ENCODE results near the gene ITSN1.

The ITSN1 gene

GRCh38 chr21:33834801-33835500 lies 192.7 kb downstream of the ITSN1 start:
- DNase-seq (ENCODE audit: low spot score), result no peak
- no peak for FAIRE-seq

DNA sequence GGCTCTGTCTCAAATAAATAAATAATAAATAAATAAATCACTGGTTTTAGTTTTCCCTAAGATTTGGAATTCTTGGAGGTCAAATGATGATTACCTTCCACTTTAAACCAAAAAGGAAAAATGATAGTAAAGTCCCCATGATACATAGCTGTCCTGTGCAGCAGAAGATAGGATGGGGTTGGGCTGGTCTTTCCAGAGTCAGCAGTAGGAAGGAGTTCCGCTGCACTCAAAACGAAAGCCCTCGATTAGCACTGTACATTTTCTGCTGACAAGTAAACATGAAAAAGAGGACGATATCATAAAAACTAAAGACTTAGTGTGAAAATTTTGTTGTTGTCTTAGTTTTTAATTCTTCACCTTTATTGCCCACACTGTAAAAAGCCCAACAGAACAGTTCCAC lies 193.6 kb downstream of the ITSN1 start:
- DNase-seq (ENCODE audit: low spot score) (no peak), FAIRE-seq (no peak)

GRCh38 chr21:33836408-33836807 lies 194.1 kb downstream of the ITSN1 start:
- FAIRE-seq (no peak), DNase-seq (ENCODE audit: low spot score) (no peak)

DNA sequence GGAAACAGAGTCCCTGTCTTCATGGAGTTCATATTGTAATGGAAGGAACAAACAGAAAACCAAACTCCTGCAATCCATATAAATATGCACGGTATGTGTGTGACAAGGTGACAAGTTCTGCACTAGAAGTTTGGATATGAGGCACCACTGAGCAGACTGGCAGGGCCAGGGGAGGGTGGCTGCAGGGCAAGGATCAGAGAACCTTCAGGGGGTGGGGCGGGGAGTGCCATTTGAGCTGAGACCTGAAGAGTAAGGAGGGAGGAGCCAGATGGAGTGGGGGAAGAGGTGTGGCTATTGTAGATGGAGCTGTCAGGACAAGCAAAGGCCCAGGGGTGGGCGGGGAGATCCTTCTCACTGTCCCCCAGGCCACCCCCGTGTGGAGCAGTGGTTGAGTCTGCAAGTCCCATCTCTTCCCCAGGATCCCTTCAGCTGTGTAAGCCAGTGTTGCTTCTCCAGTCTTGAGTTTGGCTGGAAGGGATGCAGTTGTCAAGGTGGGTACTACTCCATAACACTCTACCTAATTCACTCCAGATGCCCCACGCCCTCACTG lies 196.9 kb downstream of the ITSN1 start:
- no peak for FAIRE-seq
- DNase-seq (ENCODE audit: low spot score), result no peak

GRCh38 chr21:33839806-33840205 lies 197.5 kb downstream of the ITSN1 start:
- DNase-seq (ENCODE audit: low spot score) (no peak), FAIRE-seq (no peak)

DNA sequence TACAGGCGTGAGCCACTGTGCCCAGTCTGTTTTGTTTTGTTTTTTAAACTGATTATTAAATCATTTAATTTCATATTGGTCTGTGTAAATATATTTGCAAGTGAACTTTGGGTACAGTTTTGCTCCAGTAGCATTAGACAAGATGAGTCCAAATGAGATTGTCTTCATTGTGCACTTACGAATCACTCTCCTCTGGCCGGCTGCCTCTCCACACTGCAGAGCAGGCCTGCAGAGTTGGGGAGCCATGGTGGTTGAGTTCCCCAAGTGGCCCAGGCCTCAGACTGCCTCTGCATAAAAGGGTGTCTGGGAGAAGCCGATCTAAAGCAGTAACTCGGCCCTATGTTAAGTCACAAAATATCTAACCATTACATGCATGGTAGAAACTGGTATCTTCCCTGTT lies 198.5 kb downstream of the ITSN1 start:
- FAIRE-seq (no peak), DNase-seq (ENCODE audit: low spot score) (no peak)

DNA sequence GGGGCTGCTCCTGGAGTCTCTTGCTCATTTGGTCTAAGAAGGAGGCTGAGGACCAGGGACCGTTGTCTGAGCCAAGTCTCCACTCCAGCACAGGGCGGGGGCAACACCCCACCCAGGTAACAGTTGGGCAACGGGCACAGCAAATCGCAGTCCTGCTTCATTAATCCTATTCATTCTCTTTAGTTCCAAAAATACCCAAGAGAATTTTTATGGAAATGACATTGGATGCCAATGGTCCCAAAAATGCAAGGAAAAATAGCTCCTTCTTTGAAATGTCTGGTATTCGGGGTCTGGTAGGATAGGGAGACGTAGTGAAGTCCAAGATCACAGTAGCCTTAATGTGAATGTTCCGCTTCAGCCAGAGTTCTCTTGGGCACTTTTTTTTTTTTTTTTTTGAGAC lies 199.3 kb downstream of the ITSN1 start:
- DNase-seq (ENCODE audit: low spot score), result no peak
- no peak for FAIRE-seq

DNA sequence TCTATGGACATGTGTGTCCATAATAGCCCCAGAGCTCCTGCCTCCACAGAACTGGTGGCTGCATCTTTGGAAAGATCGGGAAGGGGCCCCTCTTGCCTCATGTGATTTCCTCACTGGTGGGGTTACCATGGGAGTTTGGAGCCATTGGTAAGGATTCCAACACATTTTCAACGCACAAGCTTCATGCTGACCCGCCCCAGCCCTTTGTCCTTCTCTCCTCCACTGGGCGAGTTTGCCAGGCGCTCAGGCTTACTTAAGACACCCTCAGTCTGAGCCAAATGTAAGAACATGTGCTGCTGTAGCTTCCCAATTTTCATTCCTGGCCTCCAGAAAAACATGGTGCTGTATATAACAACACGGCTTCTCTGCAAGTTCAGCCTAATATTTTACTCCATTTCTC lies 200.9 kb downstream of the ITSN1 start:
- FAIRE-seq, result no peak
- DNase-seq (ENCODE audit: low spot score), result no peak

DNA sequence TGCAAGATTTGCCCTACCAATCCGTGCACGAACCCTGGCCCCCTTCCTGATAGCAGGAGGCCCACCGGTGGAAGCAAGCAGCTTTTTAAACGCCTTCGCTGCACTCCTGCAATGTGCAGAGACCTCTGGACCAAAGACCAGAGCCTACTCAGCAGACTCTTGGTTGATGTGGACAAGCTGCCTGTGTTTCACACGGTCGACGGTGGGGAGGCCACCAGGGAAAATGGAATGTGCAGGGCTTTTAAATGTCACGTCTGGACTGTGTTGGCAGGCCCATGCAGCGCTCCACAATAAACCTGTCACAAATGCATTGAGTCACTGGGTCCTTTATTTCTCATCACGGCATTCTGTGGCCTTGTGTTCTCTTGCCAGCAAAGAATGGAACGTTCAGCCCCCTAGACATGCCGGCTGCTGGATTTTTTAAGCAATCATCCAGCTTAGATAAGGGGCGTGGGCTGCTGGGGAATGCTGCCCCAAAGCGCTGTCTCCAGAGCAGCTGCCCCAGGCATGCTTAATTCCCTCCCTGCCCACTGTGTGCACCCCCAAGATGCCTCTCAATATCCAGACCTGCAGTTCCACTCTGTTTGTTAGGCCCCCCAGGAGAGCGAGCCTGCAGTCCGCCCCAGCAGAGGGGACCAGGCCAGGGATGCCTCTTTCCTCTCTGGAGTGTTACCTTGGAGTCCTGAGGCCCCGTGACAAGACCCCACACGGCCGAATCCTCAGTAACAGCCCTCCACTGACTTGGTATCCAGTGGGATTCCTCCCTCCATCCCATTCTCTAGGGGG lies 202.0 kb downstream of the ITSN1 start:
- FAIRE-seq, result no peak
- no peak for DNase-seq (ENCODE audit: low spot score)

- no peak for FAIRE-seq
- DNase-seq (ENCODE audit: low spot score), result no peak
These were observed 202.5 kb downstream of the ITSN1 start for GRCh38 chr21:33844890-33845205.

DNA sequence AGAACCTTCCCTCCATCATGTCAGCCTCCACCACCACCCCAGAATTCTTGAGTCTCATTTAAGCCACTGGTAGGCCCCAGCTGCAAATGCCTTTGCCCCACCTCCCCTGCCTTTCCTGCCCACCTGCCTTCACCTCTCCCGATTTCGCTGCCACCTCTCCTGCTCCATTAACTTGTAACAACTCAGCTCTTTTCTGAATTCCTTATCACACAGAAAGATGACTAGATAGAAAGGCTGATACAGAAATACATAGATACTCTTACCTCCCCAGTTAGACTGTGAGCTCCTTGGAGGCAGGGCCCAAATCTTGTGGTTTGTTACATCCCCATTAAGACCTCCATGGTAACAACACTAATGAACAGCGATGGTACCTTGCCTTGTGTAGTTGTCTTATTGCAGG lies 203.8 kb downstream of the ITSN1 start:
- FAIRE-seq (no peak), DNase-seq (ENCODE audit: low spot score) (no peak)

DNA sequence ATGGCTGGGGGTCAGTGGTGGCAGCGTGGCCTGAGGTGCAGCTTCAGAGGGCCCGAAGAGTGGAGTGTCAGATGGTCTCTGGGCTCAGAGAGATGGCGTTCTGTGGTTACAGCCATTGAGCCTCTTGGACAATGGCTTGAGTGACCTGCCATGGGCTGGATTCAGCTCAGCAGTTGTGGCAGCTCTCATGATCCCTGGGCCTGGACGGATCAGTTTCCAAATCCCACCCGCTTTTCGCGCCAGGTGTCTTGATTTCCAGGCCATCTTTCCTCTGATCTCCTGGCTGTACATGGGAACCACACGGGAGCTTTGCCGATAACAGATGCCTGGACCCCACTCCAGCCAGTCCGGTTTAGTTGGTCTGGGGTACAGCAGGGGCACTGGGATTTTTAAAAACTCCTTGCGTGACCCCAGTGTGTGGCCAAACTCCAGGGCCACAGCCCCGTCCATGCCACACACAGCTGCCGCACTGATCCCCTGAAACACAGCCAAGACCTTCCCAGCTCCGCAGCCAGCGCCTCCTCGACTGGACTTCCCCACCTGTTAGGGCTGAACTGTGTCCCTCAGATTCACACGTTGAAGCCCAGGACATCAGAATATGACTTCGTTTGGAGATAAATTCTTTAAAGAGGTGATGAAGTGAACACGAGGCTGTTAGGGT lies 205.4 kb downstream of the ITSN1 start:
- DNase-seq (ENCODE audit: low spot score) (no peak), FAIRE-seq (no peak)

DNA sequence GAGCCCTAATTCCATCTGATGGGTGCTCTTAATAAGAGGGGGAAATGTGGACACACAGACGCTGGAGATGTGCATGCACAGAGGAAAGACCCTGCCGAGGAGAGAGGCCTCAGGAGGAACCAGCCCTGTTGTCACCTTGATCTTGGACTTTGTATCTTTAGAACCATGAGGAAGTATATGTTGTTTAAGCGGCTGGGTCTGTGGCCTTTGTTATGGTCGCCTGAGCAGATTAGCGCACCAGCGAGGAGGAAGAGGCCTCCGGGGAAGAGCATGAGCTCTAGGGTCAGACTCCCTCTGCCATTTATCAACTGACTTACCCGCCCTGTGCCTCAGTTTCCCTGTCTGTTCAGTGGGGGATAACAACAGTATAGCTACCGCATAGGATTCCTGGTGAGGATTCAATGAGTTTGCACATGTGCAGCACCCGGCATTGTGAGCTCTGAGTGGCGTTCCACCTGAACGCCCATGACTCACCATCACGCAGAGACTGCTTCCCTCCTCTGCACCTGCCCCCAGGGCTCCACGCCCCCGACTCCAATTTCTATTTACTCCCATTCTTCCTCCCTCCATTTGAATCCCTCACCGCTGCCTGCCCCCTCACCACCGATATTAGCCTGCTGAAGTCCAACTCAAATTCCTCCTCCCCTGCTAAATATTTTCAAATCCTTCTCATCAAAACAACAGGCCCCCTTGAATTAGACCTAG lies 206.1 kb downstream of the ITSN1 start:
- peak; percentile 61 for DNase-seq (ENCODE audit: low spot score)
- FAIRE-seq, result peak; percentile 23

DNA sequence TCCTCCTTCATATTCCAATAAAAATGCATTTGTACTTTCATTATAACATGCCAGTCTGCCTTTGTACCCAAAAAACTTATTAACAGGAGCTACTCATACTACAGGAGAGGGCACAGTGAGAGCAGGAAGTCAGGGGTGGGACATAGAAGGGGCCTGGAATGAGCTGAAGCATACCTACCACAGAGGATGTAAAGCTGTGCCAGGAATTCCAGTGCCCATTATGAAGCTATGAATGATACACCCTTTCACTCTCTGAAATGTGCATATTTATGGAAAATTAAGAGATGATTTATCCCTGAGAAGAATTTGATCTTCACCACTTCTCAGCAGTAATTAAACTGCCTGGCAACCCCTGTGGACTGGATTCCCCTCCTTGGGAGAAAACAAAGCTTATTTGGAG lies 207.5 kb downstream of the ITSN1 start:
- DNase-seq (ENCODE audit: low spot score) (no peak), FAIRE-seq (no peak)

GRCh38 chr21:33850401-33850800 lies 208.1 kb downstream of the ITSN1 start:
- FAIRE-seq, result no peak

DNA sequence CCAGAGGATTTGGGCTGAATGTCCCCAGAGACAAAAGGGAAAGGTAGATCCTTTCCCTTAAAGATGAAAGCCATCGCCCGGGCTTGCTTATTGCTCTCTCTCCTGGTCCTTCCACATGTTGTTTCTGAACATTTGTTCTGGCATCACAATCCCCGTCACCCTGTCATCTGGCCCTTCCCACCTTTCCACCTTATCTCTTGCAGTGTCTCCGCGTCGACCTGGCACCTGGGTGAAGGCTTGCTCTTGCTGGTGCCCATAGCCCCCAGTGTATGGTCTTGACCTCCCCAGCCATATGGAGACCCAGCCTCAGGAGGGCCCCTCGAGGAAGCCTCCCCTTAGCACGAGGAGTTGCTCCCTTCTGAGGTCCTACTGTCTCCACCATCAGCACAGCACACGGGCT lies 208.7 kb downstream of the ITSN1 start:
- DNase-seq (ENCODE audit: low spot score) (no peak), FAIRE-seq (no peak)

More at GRCh38 chr21:33850401-33850800, 208.1 kb downstream of the ITSN1 start:
- no peak for DNase-seq (ENCODE audit: low spot score)

GRCh38 chr21:33852485-33852884 lies 210.2 kb downstream of the ITSN1 start:
- no peak for DNase-seq (ENCODE audit: low spot score)
- FAIRE-seq, result no peak

- no peak for FAIRE-seq
- no peak for DNase-seq (ENCODE audit: low spot score)
These were observed 212.3 kb downstream of the ITSN1 start for GRCh38 chr21:33854604-33855003.

- DNase-seq (ENCODE audit: low spot score) (no peak), FAIRE-seq (no peak)
These were observed 212.9 kb downstream of the ITSN1 start for GRCh38 chr21:33855190-33855589.

DNA sequence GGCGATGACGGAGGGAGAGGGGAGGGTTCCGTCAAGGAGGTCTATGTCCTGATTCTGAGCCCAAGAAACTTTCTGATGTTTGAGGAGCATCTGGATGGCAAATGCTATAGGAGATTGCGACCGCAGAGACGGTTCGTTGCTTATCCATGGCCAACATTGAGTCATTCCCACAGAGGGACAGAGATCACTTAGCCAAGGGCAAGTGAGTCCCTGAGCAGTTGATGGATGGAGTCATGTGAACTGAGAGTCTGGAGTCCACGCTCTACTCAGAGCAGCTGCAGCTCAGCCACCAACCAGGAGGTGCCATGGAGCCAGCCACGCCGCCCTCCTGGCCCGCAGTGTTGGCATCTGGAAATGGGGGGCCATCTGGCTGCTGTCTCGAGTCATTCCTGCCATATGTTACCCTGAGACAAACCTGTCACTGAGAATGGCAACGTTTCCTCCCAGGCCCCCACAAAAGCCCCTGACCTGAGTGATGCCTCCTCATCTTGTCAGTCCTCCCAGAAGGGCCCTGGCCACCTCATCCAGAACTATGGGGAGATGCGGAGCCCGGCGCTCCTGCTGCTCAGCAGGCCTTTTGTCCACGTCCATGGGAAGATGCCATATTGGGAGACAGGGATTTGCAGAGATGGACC lies 214.7 kb downstream of the ITSN1 start:
- no peak for FAIRE-seq
- DNase-seq (ENCODE audit: low spot score), result no peak

Measured in RCC 7860 (cell line).